Measurements from ENCODE around the gene MMP21. TPM values are rescaled to one million over a fixed set of nuclear protein-coding genes. Genes with fewer than 3 reads are reported as not detected.
A peak's percentile ranks its signal among the peaks of the same experiment; 100 is the strongest.

Gene MMP21
- total and polyA plus RNA-seq, 4 experiments from 2014 or later: 0.61 to 0.79 TPM; not detected in 2

- DNase-seq: no peak
- Histone ChIP-seq H3K27me3 (ENCODE audit: insufficient read depth, low read length) (no peaks in the 10 kb centered on the region), H3K9me3 (ENCODE audit: control insufficient read depth in 1 of 2, low read length in 2 of 2) (no peaks in the 10 kb centered on the region), H3K4me3 (ENCODE audit: low read length in 2 of 2) (no peak overlapping the region), H3K4me1 (ENCODE audit: insufficient read depth, low read length) (no peaks in the 10 kb centered on the region), H3K36me3 (ENCODE audit: insufficient read depth, low read length) (peaks cover 84% of the 10 kb centered on the region), H3K27ac (ENCODE audit: low read depth, low read length) (no peak overlapping the region)
- CTCF ChIA-PET (ENCODE audit: partially characterized antibody): no interaction called here
- H3K27me3 Mint-ChIP-seq: no peaks in the 10 kb centered on the region
- intact Hi-C loops (cut with micrococcal nuclease): no loop called here
- H3K27ac Mint-ChIP-seq: peak overlapping the region in 1 of 7 donors; percentile 65
- no peak overlapping the region for H3K4me3 Mint-ChIP-seq
- no peaks in the 10 kb centered on the region for H3K9me3 Mint-ChIP-seq
- H3K36me3 Mint-ChIP-seq: peaks cover 86 to 94% of the 10 kb centered on the region in 2 donors
- POLR2A ChIA-PET (ENCODE audit: partially characterized antibody): no interaction called here
- peaks cover 0 to 5% (median 2%) of the 10 kb centered on the region in 4 donors for H3K4me1 Mint-ChIP-seq
These were observed 35.5 kb downstream of the MMP21 start for GRCh38 chr10:125739994-125740679.

GRCh38 chr10:125738206-125738605, 37.4 kb downstream of the MMP21 start:
- H3K9me3 Mint-ChIP-seq: no peaks in the 10 kb centered on the region

GRCh38 chr10:125734823-125735222, 40.8 kb downstream of the MMP21 start:
- ChIA-PET CTCF (ENCODE audit: partially characterized antibody) (no interaction called here), POLR2A (ENCODE audit: partially characterized antibody) (no interaction called here)
- intact Hi-C loops (cut with micrococcal nuclease): no loop called here
- H3K4me3 Mint-ChIP-seq: no peak overlapping the region
- Histone ChIP-seq H3K9me3 (ENCODE audit: control insufficient read depth in 1 of 2, low read length in 2 of 2) (no peaks in the 10 kb centered on the region), H3K27ac (ENCODE audit: low read depth, low read length) (no peak overlapping the region), H3K27me3 (ENCODE audit: insufficient read depth, low read length) (no peaks in the 10 kb centered on the region), H3K36me3 (ENCODE audit: insufficient read depth, low read length) (peaks cover 90% of the 10 kb centered on the region), H3K4me1 (ENCODE audit: insufficient read depth, low read length) (no peaks in the 10 kb centered on the region), H3K4me3 (ENCODE audit: low read length in 2 of 2) (no peak overlapping the region)
- H3K4me1 Mint-ChIP-seq: peaks cover 0 to 9% (median 1%) of the 10 kb centered on the region in 4 donors
- no peak overlapping the region for H3K27ac Mint-ChIP-seq
- no peaks in the 10 kb centered on the region for H3K27me3 Mint-ChIP-seq
- H3K9me3 Mint-ChIP-seq: no peaks in the 10 kb centered on the region
- no peak for DNase-seq
- peaks cover 88 to 96% of the 10 kb centered on the region in 2 donors for H3K36me3 Mint-ChIP-seq

More at GRCh38 chr10:125738206-125738605, 37.4 kb downstream of the MMP21 start:
- ChIA-PET CTCF (ENCODE audit: partially characterized antibody) (no interaction called here), POLR2A (ENCODE audit: partially characterized antibody) (no interaction called here)
- Histone ChIP-seq H3K36me3 (ENCODE audit: insufficient read depth, low read length) (peaks cover 80% of the 10 kb centered on the region), H3K27ac (ENCODE audit: low read depth, low read length) (no peak overlapping the region), H3K4me3 (ENCODE audit: low read length in 2 of 2) (no peak overlapping the region), H3K4me1 (ENCODE audit: insufficient read depth, low read length) (no peaks in the 10 kb centered on the region), H3K27me3 (ENCODE audit: insufficient read depth, low read length) (no peaks in the 10 kb centered on the region), H3K9me3 (ENCODE audit: control insufficient read depth in 1 of 2, low read length in 2 of 2) (no peaks in the 10 kb centered on the region)
- Mint-ChIP-seq H3K4me3 (no peak overlapping the region), H3K27ac (no peak overlapping the region), H3K27me3 (no peaks in the 10 kb centered on the region), H3K4me1 (peaks cover 0 to 5% (median 2%) of the 10 kb centered on the region in 4 donors), H3K36me3 (peaks cover 82 to 93% of the 10 kb centered on the region in 2 donors)
- DNase-seq: no peak
- intact Hi-C loops (cut with micrococcal nuclease): no loop called here

- H3K36me3 Mint-ChIP-seq: peaks cover 86 to 96% of the 10 kb centered on the region in 2 donors
- H3K4me1 ChIP-seq (ENCODE audit: insufficient read depth, low read length): no peaks in the 10 kb centered on the region
- H3K9me3 ChIP-seq (ENCODE audit: control insufficient read depth in 1 of 2, low read length in 2 of 2): no peaks in the 10 kb centered on the region
- H3K4me1 Mint-ChIP-seq: peaks cover 0 to 9% (median under 1%) of the 10 kb centered on the region in 4 donors
- POLR2A ChIA-PET (ENCODE audit: partially characterized antibody): no interaction called here
- H3K4me3 Mint-ChIP-seq: no peak overlapping the region
- no peak overlapping the region for H3K4me3 ChIP-seq (ENCODE audit: low read length in 2 of 2)
- intact Hi-C loops (cut with micrococcal nuclease): no loop called here
- peaks cover 90% of the 10 kb centered on the region for H3K36me3 ChIP-seq (ENCODE audit: insufficient read depth, low read length)
- peak overlapping the region in 1 of 7 donors; percentile 39 for H3K27ac Mint-ChIP-seq
- H3K27me3 ChIP-seq (ENCODE audit: insufficient read depth, low read length): no peaks in the 10 kb centered on the region
- H3K9me3 Mint-ChIP-seq: no peaks in the 10 kb centered on the region
- CTCF ChIA-PET (ENCODE audit: partially characterized antibody): no interaction called here
- DNase-seq: no peak
- no peaks in the 10 kb centered on the region for H3K27me3 Mint-ChIP-seq
- H3K27ac ChIP-seq (ENCODE audit: low read depth, low read length): no peak overlapping the region
These were observed 41.5 kb downstream of the MMP21 start for GRCh38 chr10:125734148-125734547.

- Histone ChIP-seq H3K4me3 (ENCODE audit: low read length in 2 of 2) (no peak overlapping the region), H3K9me3 (ENCODE audit: control insufficient read depth in 1 of 2, low read length in 2 of 2) (no peaks in the 10 kb centered on the region), H3K36me3 (ENCODE audit: insufficient read depth, low read length) (peaks cover 89% of the 10 kb centered on the region), H3K4me1 (ENCODE audit: insufficient read depth, low read length) (no peaks in the 10 kb centered on the region), H3K27ac (ENCODE audit: low read depth, low read length) (no peak overlapping the region), H3K27me3 (ENCODE audit: insufficient read depth, low read length) (no peaks in the 10 kb centered on the region)
- intact Hi-C loops (cut with micrococcal nuclease): no loop called here
- ChIA-PET POLR2A (ENCODE audit: partially characterized antibody) (interaction anchor here (0.7 kb wide), 1 partner anchor 96 kb away, joined by 3 read pairs; the partner anchor contains the start of genes BCCIP and UROS), CTCF (ENCODE audit: partially characterized antibody) (no interaction called here)
- Mint-ChIP-seq H3K9me3 (no peaks in the 10 kb centered on the region), H3K36me3 (peaks cover 71 to 86% of the 10 kb centered on the region in 2 donors), H3K27me3 (no peaks in the 10 kb centered on the region), H3K4me1 (peaks cover 5 to 14% (median 8%) of the 10 kb centered on the region in 4 donors), H3K27ac (no peak overlapping the region), H3K4me3 (no peak overlapping the region)
- no peak for DNase-seq
These were observed 48.2 kb downstream of the MMP21 start for GRCh38 chr10:125727436-125727835.

GRCh38 chr10:125726914-125727313, 48.7 kb downstream of the MMP21 start:
- no peak overlapping the region for H3K27ac Mint-ChIP-seq
- DNase-seq: no peak
- intact Hi-C loops (cut with micrococcal nuclease): no loop called here
- peaks cover 69 to 85% of the 10 kb centered on the region in 2 donors for H3K36me3 Mint-ChIP-seq
- H3K4me3 Mint-ChIP-seq: no peak overlapping the region
- peaks cover 89% of the 10 kb centered on the region for H3K36me3 ChIP-seq (ENCODE audit: insufficient read depth, low read length)
- no peaks in the 10 kb centered on the region for H3K9me3 Mint-ChIP-seq
- H3K9me3 ChIP-seq (ENCODE audit: control insufficient read depth in 1 of 2, low read length in 2 of 2): no peaks in the 10 kb centered on the region
- H3K27me3 Mint-ChIP-seq: no peaks in the 10 kb centered on the region
- POLR2A ChIA-PET (ENCODE audit: partially characterized antibody): no interaction called here
- H3K27me3 ChIP-seq (ENCODE audit: insufficient read depth, low read length): no peaks in the 10 kb centered on the region
- H3K4me1 Mint-ChIP-seq: peaks cover 7 to 12% (median 10%) of the 10 kb centered on the region in 4 donors
- no peaks in the 10 kb centered on the region for H3K4me1 ChIP-seq (ENCODE audit: insufficient read depth, low read length)
- no peak overlapping the region for H3K4me3 ChIP-seq (ENCODE audit: low read length in 2 of 2)
- CTCF ChIA-PET (ENCODE audit: partially characterized antibody): no interaction called here
- H3K27ac ChIP-seq (ENCODE audit: low read depth, low read length): no peak overlapping the region

GRCh38 chr10:125722811-125723210, 52.8 kb downstream of the MMP21 start:
- Mint-ChIP-seq H3K4me3 (peak overlapping the region in 2 of 8 donors; percentile 10 to 54), H3K4me1 (peaks cover 15 to 44% (median 31%) of the 10 kb centered on the region in 4 donors), H3K36me3 (peaks cover 43 to 71% of the 10 kb centered on the region in 2 donors), H3K27ac (peak overlapping the region in 1 of 7 donors; percentile 44), H3K27me3 (no peaks in the 10 kb centered on the region), H3K9me3 (peaks cover 0 to 4% (median 0%) of the 10 kb centered on the region in 8 donors)
- Histone ChIP-seq H3K4me1 (ENCODE audit: insufficient read depth, low read length) (peaks cover 26% of the 10 kb centered on the region), H3K27me3 (ENCODE audit: insufficient read depth, low read length) (no peaks in the 10 kb centered on the region), H3K9me3 (ENCODE audit: control insufficient read depth in 1 of 2, low read length in 2 of 2) (no peaks in the 10 kb centered on the region), H3K27ac (ENCODE audit: low read depth, low read length) (no peak overlapping the region), H3K4me3 (ENCODE audit: low read length in 2 of 2) (no peak overlapping the region), H3K36me3 (ENCODE audit: insufficient read depth, low read length) (peaks cover 60% of the 10 kb centered on the region)
- POLR2A ChIA-PET (ENCODE audit: partially characterized antibody): no interaction called here
- DNase-seq: no peak
- CTCF ChIA-PET (ENCODE audit: partially characterized antibody): no interaction called here
- intact Hi-C loops (cut with micrococcal nuclease): no loop called here

All from CD4-positive, alpha-beta memory T cell (primary cell).